H1 (cell line): ENCODE results near the gene KIF20A. TPM values are rescaled to one million over a fixed set of nuclear protein-coding genes. Genes with fewer than 3 reads are reported as not detected.

ENCODE experiments used
- polyA plus RNA-seq, 7 experiments: library from polyadenylated mRNA; depleted of rRNA in 3 of 7; stranded (reverse) in 5 of 7; unstranded in 2 of 7; fragments of >200 nt in 5 of 7; fragments of 200-250 nt in 2 of 7; gene quantifications; 1 replicate in 5 of 7; 2 replicates in 1 of 7; 4 replicates in 1 of 7; pipeline versions ENCODE4 v1.2.1 to v1.2.3, GENCODE V29; 2011 to 2013; ENCODE audit warnings: missing spikeins in 2 of 7, mixed read lengths in 2 of 7
- total RNA-seq: library from RNA; stranded (reverse); fragmentation: NEBNext Ultra II Directional; extraction: Animal tissue kit (Norgen Biotek cat#: 25700); gene quantifications from 2 replicates; pipeline ENCODE4 v1.2.1, GENCODE V29; 2021
- TF ChIP-seq, protein P1 (sequence below): fragments of 300-600 bp; sonication (generic); IDR thresholded peaks from 2 replicates; pipeline ENCODE4 v1.7.1; 2012; ENCODE audit warnings: low read length, moderate library complexity, mild to moderate bottlenecking, inconsistent platforms; ENCODE audit not compliant: insufficient replicate concordance

Gene KIF20A
- total and polyA plus RNA-seq, 2 of the 8 experiments (the other 6 are each of a cell fraction or from before 2014, with no cell fraction given), result 33.3 to 67.1 TPM

GRCh38 chr5:138170299-138170698, 8.6 kb upstream of the KIF20A start (continued):
- TF ChIP-seq, protein P1, sequence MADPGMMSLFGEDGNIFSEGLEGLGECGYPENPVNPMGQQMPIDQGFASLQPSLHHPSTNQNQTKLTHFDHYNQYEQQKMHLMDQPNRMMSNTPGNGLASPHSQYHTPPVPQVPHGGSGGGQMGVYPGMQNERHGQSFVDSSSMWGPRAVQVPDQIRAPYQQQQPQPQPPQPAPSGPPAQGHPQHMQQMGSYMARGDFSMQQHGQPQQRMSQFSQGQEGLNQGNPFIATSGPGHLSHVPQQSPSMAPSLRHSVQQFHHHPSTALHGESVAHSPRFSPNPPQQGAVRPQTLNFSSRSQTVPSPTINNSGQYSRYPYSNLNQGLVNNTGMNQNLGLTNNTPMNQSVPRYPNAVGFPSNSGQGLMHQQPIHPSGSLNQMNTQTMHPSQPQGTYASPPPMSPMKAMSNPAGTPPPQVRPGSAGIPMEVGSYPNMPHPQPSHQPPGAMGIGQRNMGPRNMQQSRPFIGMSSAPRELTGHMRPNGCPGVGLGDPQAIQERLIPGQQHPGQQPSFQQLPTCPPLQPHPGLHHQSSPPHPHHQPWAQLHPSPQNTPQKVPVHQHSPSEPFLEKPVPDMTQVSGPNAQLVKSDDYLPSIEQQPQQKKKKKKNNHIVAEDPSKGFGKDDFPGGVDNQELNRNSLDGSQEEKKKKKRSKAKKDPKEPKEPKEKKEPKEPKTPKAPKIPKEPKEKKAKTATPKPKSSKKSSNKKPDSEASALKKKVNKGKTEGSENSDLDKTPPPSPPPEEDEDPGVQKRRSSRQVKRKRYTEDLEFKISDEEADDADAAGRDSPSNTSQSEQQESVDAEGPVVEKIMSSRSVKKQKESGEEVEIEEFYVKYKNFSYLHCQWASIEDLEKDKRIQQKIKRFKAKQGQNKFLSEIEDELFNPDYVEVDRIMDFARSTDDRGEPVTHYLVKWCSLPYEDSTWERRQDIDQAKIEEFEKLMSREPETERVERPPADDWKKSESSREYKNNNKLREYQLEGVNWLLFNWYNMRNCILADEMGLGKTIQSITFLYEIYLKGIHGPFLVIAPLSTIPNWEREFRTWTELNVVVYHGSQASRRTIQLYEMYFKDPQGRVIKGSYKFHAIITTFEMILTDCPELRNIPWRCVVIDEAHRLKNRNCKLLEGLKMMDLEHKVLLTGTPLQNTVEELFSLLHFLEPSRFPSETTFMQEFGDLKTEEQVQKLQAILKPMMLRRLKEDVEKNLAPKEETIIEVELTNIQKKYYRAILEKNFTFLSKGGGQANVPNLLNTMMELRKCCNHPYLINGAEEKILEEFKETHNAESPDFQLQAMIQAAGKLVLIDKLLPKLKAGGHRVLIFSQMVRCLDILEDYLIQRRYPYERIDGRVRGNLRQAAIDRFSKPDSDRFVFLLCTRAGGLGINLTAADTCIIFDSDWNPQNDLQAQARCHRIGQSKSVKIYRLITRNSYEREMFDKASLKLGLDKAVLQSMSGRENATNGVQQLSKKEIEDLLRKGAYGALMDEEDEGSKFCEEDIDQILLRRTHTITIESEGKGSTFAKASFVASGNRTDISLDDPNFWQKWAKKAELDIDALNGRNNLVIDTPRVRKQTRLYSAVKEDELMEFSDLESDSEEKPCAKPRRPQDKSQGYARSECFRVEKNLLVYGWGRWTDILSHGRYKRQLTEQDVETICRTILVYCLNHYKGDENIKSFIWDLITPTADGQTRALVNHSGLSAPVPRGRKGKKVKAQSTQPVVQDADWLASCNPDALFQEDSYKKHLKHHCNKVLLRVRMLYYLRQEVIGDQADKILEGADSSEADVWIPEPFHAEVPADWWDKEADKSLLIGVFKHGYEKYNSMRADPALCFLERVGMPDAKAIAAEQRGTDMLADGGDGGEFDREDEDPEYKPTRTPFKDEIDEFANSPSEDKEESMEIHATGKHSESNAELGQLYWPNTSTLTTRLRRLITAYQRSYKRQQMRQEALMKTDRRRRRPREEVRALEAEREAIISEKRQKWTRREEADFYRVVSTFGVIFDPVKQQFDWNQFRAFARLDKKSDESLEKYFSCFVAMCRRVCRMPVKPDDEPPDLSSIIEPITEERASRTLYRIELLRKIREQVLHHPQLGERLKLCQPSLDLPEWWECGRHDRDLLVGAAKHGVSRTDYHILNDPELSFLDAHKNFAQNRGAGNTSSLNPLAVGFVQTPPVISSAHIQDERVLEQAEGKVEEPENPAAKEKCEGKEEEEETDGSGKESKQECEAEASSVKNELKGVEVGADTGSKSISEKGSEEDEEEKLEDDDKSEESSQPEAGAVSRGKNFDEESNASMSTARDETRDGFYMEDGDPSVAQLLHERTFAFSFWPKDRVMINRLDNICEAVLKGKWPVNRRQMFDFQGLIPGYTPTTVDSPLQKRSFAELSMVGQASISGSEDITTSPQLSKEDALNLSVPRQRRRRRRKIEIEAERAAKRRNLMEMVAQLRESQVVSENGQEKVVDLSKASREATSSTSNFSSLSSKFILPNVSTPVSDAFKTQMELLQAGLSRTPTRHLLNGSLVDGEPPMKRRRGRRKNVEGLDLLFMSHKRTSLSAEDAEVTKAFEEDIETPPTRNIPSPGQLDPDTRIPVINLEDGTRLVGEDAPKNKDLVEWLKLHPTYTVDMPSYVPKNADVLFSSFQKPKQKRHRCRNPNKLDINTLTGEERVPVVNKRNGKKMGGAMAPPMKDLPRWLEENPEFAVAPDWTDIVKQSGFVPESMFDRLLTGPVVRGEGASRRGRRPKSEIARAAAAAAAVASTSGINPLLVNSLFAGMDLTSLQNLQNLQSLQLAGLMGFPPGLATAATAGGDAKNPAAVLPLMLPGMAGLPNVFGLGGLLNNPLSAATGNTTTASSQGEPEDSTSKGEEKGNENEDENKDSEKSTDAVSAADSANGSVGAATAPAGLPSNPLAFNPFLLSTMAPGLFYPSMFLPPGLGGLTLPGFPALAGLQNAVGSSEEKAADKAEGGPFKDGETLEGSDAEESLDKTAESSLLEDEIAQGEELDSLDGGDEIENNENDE, result no peak
